Brain microvascular endothelial cell (primary cell): ENCODE measurements around the gene RET.
A peak's percentile ranks its signal among the peaks of the same experiment; 100 is the strongest.

Experiments
- DNase-seq: peaks from one replicate; pipeline ENCODE4 v3.0.0-alpha.2; 2020
- H3K27ac ChIP-seq: fragments of 250-450 bp; sonication (Bioruptor Pico); 2 replicates; pipeline ENCODE4 v1.5.1; 2020; ENCODE audit warnings: mild to moderate bottlenecking, moderate library complexity
- H3K27me3 ChIP-seq: fragments of 250-450 bp; sonication (Bioruptor Pico); replicated peaks from 2 replicates; pipeline ENCODE4 v1.5.1; 2020; ENCODE audit warnings: mild to moderate bottlenecking
- H3K36me3 ChIP-seq: fragments of 250-450 bp; sonication (Bioruptor Pico); replicated peaks from 2 replicates; pipeline ENCODE4 v1.5.1; 2020; ENCODE audit warnings: mild to moderate bottlenecking
- H3K4me3 ChIP-seq: 2 replicates; pipeline ENCODE4 v1.5.1; 2011; ENCODE audit warnings: low read depth, mild to moderate bottlenecking, control low read depth, low read length, moderate library complexity
- in situ Hi-C: cut with HindIII; loops from 2 replicates; pipeline ENCODE4 v1.10.0; 2017; ENCODE audit warnings: low sequenced_read_pairs, low pct_ligation_motif_present
- TF ChIP-seq, protein P1 (sequence below): IDR thresholded peaks from 2 replicates; pipeline ENCODE4 v1.5.1; 2011; ENCODE audit warnings: low read depth, mild to moderate bottlenecking, moderate library complexity, low read length, control low read depth, inconsistent platforms; ENCODE audit errors: missing control alignments

Gene RET

DNA sequence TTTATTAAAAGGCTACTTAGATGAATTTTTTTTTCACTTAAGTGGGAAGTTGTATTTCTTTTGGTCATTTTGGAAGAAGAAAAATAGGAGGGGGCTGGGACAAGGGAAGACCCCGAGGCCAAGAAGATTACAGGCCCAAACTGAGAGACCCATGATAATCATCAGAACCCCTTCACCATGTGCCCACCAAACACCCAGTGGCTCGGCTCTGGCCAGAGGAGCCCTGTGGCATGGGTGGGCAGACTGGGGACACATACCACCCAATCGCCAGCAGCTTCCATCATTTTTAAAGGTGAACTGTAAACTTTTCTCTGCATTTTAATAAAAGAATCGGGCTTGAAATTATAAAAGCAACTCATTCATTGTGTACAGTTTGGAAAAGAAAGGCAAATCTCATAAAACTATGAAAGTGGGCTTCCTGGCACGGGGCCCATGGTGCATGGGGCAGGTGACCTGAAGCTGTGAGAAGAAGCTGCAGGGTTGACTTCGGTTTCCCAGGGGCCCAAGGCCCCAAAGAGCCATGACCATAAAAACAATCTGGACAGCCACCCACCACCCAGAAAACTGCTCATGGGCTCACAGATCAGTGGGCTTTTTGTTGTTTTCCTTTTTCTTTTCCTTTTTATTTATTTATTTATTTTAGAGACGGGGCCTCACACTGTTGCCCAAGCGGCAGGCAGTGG lies 29.4 kb upstream of the RET start:
- no peaks in the 10 kb centered on the region for H3K27me3 ChIP-seq
- TF ChIP-seq, protein P1, sequence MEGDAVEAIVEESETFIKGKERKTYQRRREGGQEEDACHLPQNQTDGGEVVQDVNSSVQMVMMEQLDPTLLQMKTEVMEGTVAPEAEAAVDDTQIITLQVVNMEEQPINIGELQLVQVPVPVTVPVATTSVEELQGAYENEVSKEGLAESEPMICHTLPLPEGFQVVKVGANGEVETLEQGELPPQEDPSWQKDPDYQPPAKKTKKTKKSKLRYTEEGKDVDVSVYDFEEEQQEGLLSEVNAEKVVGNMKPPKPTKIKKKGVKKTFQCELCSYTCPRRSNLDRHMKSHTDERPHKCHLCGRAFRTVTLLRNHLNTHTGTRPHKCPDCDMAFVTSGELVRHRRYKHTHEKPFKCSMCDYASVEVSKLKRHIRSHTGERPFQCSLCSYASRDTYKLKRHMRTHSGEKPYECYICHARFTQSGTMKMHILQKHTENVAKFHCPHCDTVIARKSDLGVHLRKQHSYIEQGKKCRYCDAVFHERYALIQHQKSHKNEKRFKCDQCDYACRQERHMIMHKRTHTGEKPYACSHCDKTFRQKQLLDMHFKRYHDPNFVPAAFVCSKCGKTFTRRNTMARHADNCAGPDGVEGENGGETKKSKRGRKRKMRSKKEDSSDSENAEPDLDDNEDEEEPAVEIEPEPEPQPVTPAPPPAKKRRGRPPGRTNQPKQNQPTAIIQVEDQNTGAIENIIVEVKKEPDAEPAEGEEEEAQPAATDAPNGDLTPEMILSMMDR, result no peak
- no peak overlapping the region for H3K27ac ChIP-seq
- DNase-seq, result no peak
- no peak overlapping the region for H3K4me3 ChIP-seq
- in situ Hi-C loops, result no loop called here
- H3K36me3 ChIP-seq, result no peaks in the 10 kb centered on the region

DNA sequence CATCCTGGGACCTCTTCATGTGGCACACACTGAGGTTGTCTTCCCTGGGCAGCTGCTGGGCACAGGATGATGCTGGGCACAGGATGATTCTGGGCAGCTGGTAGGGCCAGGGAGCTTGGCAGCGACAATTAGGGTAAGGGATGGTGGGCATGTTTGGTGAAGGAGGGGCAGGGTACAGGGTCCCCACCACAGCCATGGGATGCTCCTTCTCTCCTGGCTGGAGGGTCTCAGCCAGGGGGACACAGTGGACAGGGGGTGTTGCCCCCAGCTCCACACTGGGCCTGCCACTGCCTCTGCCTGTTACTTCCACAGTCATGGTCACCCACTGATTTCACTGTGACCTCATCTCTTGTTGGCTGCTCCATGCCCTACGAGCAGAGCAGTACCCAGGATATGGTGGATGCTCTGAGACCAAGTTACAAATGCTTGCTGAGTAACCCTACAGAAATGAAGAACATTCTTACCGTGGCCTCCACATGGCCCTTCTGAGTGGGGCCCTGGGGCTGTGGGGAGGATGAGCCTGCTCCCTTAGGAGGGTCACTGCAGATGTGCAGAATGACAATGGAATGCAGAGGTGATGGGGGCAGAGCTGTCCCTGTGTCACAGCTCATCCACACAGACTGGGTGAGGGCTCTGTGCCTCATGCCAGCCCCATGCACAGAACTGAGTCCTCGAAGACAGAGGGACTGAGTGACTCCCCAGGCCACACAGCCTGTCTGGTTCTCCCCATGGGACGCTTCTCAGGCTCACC lies 28.4 kb upstream of the RET start:
- no peaks in the 10 kb centered on the region for H3K36me3 ChIP-seq
- in situ Hi-C loops, result no loop called here
- H3K4me3 ChIP-seq, result no peak overlapping the region
- peak; percentile 29 for DNase-seq
- H3K27me3 ChIP-seq, result no peaks in the 10 kb centered on the region
- no peak overlapping the region for H3K27ac ChIP-seq
- TF ChIP-seq, protein P1, result no peak

DNA sequence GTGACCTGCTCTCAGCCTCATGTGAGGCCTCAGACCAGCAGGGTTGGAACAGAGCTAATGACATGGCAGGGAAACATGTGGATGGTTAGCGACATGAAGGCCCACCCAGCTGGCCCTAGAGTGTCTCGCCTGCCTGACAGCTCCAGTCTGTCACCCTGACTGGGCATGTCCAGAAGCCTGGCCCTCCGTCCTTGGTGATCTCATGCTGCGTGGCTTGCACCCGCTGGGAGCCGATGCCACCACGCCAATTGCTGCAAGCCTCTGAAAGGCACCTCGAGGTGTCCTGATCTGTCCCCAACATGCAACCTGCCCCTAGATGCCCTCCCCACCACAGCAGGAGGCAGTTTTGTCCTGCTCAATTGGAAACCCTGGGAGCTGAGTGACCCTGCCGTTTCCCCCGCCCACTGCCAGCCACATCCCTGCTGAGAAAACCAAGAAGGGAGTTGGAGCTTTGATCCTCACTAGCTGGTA lies 27.8 kb upstream of the RET start:
- TF ChIP-seq, protein P1, result no peak
- in situ Hi-C loops, result no loop called here
- no peak for DNase-seq
- Histone ChIP-seq H3K36me3 (no peaks in the 10 kb centered on the region), H3K4me3 (no peak overlapping the region), H3K27me3 (no peaks in the 10 kb centered on the region), H3K27ac (no peak overlapping the region)

DNA sequence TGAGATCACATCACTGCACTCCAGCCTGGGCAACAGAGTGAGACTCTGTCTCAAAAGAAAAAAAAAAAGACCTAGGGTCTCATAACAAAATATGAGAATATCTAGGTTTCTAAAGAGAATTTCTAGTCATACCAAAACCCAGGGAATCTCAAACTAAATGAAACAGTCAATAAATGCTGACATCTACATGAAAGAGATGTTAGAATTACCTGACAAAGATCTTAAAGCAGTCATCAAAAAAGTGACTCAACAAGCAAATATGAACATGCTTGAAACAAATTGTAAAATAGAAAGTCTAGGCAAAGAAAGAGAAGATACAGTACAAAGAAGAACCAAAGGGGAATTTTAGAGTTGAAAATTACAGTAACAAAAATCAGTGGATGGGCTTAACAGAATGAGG lies 26.9 kb upstream of the RET start:
- Histone ChIP-seq H3K36me3 (no peaks in the 10 kb centered on the region), H3K27ac (no peak overlapping the region), H3K27me3 (no peaks in the 10 kb centered on the region), H3K4me3 (no peak overlapping the region)
- no peak for DNase-seq
- in situ Hi-C loops, result no loop called here
- TF ChIP-seq, protein P1, result no peak

DNA sequence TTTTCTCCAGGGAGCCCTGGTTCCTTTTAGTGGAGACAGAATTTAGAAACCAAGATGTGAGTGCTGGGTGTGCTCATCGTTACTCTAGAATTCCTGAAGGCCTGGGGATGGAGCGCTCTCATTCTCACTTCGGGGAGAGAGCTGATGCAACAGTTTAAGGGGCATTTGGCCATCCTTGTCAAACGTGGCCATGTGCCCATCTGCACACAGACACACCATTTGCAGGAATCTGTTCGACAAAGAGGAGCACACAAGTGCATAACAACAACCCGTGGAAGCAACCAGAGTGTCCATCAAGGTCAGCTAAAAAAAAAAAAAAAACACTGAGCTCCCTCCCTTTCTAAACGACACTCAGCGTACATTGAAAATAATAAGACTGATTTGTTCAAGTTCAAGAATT lies 23.0 kb upstream of the RET start:
- DNase-seq, result no peak
- Histone ChIP-seq H3K4me3 (no peak overlapping the region), H3K27ac (no peak overlapping the region), H3K36me3 (no peaks in the 10 kb centered on the region), H3K27me3 (no peaks in the 10 kb centered on the region)
- in situ Hi-C loops, result no loop called here
- TF ChIP-seq, protein P1, result no peak
